ENCODE results near the gene TASP1. TPM values are rescaled to one million over a fixed set of nuclear protein-coding genes. Genes with fewer than 3 reads are reported as not detected.

TASP1 gene
- polyA plus RNA-seq, 1 donor from 2014 or later: 20.2 TPM

DNA sequence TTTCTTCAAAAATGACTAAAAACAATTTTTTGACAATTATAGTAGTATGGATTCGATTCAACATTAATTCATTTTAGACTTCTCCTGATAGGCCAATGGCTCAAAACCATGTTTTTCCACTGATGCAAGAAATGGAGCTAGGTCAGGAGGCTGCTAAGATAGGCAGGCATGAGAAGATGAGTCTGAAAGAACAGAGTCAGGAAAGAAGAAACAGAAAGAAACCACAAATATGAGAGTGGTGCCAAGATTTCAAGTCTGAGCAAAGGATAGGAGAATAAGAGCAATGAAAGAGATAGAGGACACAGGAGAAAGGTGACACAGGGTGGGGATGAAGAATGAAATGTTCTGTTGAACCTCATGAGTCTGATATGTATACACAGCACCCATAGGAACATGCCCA, 112.2 kb downstream of the TASP1 start:
- Histone ChIP-seq H3K9ac (ENCODE audit: low read length) (no peak overlapping the region), H3K9me2 (ENCODE audit: insufficient read depth, low read length) (no peaks in the 10 kb centered on the region), H3K4me2 (ENCODE audit: low read length) (no peak overlapping the region), H3F3A (ENCODE audit: insufficient read depth, low read length, poor library complexity, severe bottlenecking) (no peaks in the 10 kb centered on the region), H3K36me3 (ENCODE audit: insufficient read depth, low read length) (no peaks in the 10 kb centered on the region), H3K27ac (ENCODE audit: low read length) (no peak overlapping the region), H3K4me3 (ENCODE audit: low read length) (no peak overlapping the region), H2AFZ (ENCODE audit: low read depth, low read length) (no peak overlapping the region), H3K27me3 (ENCODE audit: insufficient read depth, low read depth, low read length) (no peaks in the 10 kb centered on the region), H4K20me1 (ENCODE audit: insufficient read depth) (no peaks in the 10 kb centered on the region), H3K79me2 (replicated peaks; ENCODE audit: insufficient read depth, low read length) (no peaks in the 10 kb centered on the region), H3K9me3 (ENCODE audit: low read length) (no peaks in the 10 kb centered on the region)
- TF ChIP-seq, protein P1, sequence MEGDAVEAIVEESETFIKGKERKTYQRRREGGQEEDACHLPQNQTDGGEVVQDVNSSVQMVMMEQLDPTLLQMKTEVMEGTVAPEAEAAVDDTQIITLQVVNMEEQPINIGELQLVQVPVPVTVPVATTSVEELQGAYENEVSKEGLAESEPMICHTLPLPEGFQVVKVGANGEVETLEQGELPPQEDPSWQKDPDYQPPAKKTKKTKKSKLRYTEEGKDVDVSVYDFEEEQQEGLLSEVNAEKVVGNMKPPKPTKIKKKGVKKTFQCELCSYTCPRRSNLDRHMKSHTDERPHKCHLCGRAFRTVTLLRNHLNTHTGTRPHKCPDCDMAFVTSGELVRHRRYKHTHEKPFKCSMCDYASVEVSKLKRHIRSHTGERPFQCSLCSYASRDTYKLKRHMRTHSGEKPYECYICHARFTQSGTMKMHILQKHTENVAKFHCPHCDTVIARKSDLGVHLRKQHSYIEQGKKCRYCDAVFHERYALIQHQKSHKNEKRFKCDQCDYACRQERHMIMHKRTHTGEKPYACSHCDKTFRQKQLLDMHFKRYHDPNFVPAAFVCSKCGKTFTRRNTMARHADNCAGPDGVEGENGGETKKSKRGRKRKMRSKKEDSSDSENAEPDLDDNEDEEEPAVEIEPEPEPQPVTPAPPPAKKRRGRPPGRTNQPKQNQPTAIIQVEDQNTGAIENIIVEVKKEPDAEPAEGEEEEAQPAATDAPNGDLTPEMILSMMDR (IDR thresholded peaks at IDR 0.05; ENCODE audit: poor library complexity, severe bottlenecking): no peak
- TF ChIP-seq TAF1 (IDR thresholded peaks at IDR 0.05; ENCODE audit: low read depth) (no peak), MXI1 (conservative IDR thresholded peaks at IDR 0.05; ENCODE audit: poor library complexity, severe bottlenecking) (no peak), EP300 (conservative IDR thresholded peaks at IDR 0.05; ENCODE audit: poor library complexity, severe bottlenecking) (no peak)
- TF ChIP-seq, protein P2, sequence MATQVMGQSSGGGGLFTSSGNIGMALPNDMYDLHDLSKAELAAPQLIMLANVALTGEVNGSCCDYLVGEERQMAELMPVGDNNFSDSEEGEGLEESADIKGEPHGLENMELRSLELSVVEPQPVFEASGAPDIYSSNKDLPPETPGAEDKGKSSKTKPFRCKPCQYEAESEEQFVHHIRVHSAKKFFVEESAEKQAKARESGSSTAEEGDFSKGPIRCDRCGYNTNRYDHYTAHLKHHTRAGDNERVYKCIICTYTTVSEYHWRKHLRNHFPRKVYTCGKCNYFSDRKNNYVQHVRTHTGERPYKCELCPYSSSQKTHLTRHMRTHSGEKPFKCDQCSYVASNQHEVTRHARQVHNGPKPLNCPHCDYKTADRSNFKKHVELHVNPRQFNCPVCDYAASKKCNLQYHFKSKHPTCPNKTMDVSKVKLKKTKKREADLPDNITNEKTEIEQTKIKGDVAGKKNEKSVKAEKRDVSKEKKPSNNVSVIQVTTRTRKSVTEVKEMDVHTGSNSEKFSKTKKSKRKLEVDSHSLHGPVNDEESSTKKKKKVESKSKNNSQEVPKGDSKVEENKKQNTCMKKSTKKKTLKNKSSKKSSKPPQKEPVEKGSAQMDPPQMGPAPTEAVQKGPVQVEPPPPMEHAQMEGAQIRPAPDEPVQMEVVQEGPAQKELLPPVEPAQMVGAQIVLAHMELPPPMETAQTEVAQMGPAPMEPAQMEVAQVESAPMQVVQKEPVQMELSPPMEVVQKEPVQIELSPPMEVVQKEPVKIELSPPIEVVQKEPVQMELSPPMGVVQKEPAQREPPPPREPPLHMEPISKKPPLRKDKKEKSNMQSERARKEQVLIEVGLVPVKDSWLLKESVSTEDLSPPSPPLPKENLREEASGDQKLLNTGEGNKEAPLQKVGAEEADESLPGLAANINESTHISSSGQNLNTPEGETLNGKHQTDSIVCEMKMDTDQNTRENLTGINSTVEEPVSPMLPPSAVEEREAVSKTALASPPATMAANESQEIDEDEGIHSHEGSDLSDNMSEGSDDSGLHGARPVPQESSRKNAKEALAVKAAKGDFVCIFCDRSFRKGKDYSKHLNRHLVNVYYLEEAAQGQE (IDR thresholded peaks at IDR 0.05; ENCODE audit: borderline replicate concordance): no peak

DNA sequence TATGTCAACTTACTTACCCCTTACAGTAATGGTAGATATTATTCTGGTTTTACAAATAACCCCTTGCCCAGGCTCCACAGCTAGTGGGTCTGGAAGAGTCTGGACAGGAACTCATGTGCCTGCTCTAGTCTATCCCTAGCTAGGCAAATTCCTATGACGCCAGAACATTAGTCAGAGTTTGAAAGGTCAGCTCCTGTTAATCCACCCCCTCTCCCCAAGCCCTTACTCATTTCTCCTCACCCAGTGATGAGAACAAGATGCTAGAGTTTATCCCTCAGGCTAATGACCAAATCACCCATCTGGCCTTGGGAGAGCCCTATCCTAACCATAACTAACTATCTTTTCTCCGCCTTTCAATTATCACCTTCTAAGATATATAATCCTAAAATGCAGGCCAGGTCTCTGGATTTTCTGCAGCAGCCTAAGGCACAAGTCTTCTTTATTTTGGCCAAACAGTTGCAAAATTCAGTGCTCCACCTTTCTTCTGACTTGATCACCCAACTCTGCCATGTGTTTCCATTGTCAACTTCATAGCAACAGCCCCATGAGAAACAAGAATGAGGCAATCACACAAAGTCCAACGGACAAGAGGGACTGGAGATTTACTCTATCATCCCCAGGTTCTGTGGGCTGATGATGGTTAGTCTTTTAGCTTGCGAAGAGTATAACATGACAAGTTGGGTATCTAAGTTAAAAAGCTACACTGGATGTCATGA, 113.3 kb downstream of the TASP1 start:
- no peak overlapping the region for H3K4me2 ChIP-seq (ENCODE audit: low read length)
- H3F3A ChIP-seq (ENCODE audit: insufficient read depth, low read length, poor library complexity, severe bottlenecking): no peaks in the 10 kb centered on the region

DNA sequence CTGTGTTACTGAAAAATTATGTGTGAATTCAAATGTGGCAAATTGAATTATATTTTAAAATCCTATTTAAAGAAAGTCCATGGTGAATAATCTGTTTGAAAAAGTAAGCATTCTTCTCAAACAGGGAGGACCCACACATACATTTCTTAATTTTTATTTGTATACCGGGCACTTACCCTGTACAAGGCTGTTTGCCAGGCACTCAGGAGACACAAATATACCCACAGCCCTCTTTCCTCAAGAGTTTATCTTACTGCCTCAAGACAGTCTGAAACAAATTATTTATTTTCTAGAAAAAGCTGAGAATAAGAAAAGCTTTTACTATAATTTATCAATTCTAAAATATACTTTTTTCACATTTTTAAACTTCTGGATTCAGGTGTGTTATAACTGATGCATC, 114.4 kb downstream of the TASP1 start:
- no peak overlapping the region for H3K27ac ChIP-seq (ENCODE audit: low read length)
- H2AFZ ChIP-seq (ENCODE audit: low read depth, low read length): no peak overlapping the region
- no peaks in the 10 kb centered on the region for H3K27me3 ChIP-seq (ENCODE audit: insufficient read depth, low read depth, low read length)
- no peak for TF ChIP-seq MXI1 (conservative IDR thresholded peaks at IDR 0.05; ENCODE audit: poor library complexity, severe bottlenecking)
- TF ChIP-seq, protein P2 (IDR thresholded peaks at IDR 0.05; ENCODE audit: borderline replicate concordance): no peak
- TF ChIP-seq SMC3 (conservative IDR thresholded peaks at IDR 0.05; ENCODE audit: poor library complexity): no peak
- TF ChIP-seq EZH2 (IDR thresholded peaks at IDR 0.05; ENCODE audit: borderline replicate concordance, insufficient read depth, low read length, poor library complexity, severe bottlenecking): no peak
- no peak for TF ChIP-seq RAD21 (conservative IDR thresholded peaks at IDR 0.05)
- H3K9me2 ChIP-seq (ENCODE audit: insufficient read depth, low read length): no peaks in the 10 kb centered on the region
- H3K36me3 ChIP-seq (ENCODE audit: insufficient read depth, low read length): no peaks in the 10 kb centered on the region
- H4K20me1 ChIP-seq (ENCODE audit: insufficient read depth): no peaks in the 10 kb centered on the region
- no peaks in the 10 kb centered on the region for H3K9me3 ChIP-seq (ENCODE audit: low read length)
- H3K79me2 ChIP-seq (replicated peaks; ENCODE audit: insufficient read depth, low read length): no peaks in the 10 kb centered on the region
- no peaks in the 10 kb centered on the region for H3F3A ChIP-seq (ENCODE audit: insufficient read depth, low read length, poor library complexity, severe bottlenecking)
- no peak overlapping the region for H3K4me2 ChIP-seq (ENCODE audit: low read length)
- no peak overlapping the region for H3K9ac ChIP-seq (ENCODE audit: low read length)
- no peak overlapping the region for H3K4me3 ChIP-seq (ENCODE audit: low read length)

More for the DNA sequence above, 113.3 kb downstream of the TASP1 start:
- no peaks in the 10 kb centered on the region for H3K27me3 ChIP-seq (ENCODE audit: insufficient read depth, low read depth, low read length)
- TF ChIP-seq EZH2 (IDR thresholded peaks at IDR 0.05; ENCODE audit: borderline replicate concordance, insufficient read depth, low read length, poor library complexity, severe bottlenecking) (no peak), POLR2AphosphoS5 (IDR thresholded peaks at IDR 0.05) (no peak), MXI1 (conservative IDR thresholded peaks at IDR 0.05; ENCODE audit: poor library complexity, severe bottlenecking) (no peak), TAF1 (IDR thresholded peaks at IDR 0.05; ENCODE audit: low read depth) (no peak), EP300 (conservative IDR thresholded peaks at IDR 0.05; ENCODE audit: poor library complexity, severe bottlenecking) (no peak)
- no peak overlapping the region for H3K27ac ChIP-seq (ENCODE audit: low read length)
- no peak overlapping the region for H3K4me3 ChIP-seq (ENCODE audit: low read length)
- H3K36me3 ChIP-seq (ENCODE audit: insufficient read depth, low read length): no peaks in the 10 kb centered on the region
- H3K79me2 ChIP-seq (replicated peaks; ENCODE audit: insufficient read depth, low read length): no peaks in the 10 kb centered on the region
- H4K20me1 ChIP-seq (ENCODE audit: insufficient read depth): no peaks in the 10 kb centered on the region
- H3K9me2 ChIP-seq (ENCODE audit: insufficient read depth, low read length): no peaks in the 10 kb centered on the region
- H3K9ac ChIP-seq (ENCODE audit: low read length): no peak overlapping the region
- H3K9me3 ChIP-seq (ENCODE audit: low read length): no peaks in the 10 kb centered on the region
- no peak overlapping the region for H2AFZ ChIP-seq (ENCODE audit: low read depth, low read length)

All from neural cell (in vitro differentiated cells).